GM12892 (cell line): ENCODE data around the gene TTC9B.

Source experiments
- POLR2A ChIP-seq: IDR thresholded peaks from 2 replicates; pipeline ENCODE4 v1.6.1; 2011; ENCODE audit warnings: low read depth, low read length, control low read depth
- POLR2AphosphoS5 ChIP-seq: IDR thresholded peaks from 2 replicates; pipeline ENCODE4 v1.6.1; 2011; ENCODE audit warnings: low read depth, low read length, control low read depth
- TAF1 ChIP-seq: IDR thresholded peaks from 2 replicates; pipeline ENCODE4 v1.6.1; 2011; ENCODE audit warnings: low read depth, mild to moderate bottlenecking, control low read depth, low read length, borderline replicate concordance

GRCh38 chr19:40249781-40250180 is 31.6 kb upstream of the TTC9B start:
- no peak for TF ChIP-seq POLR2A
- TF ChIP-seq TAF1 = no peak
- TF ChIP-seq POLR2AphosphoS5 = no peak
